Keratinocyte (primary cell): ENCODE results near the gene EEF1G. TPM values are rescaled to one million over a fixed set of nuclear protein-coding genes. Genes with fewer than 3 reads are reported as not detected.
"Not testable (repeated sequence)": the region's sequence is repeated elsewhere in the genome, so short reads cannot be mapped to it uniquely, and the experiment has no call there.

Experiments
- DNase-seq: peaks from one replicate; pipeline ENCODE4 v3.0.0-alpha.2; 2011; ENCODE audit warnings: low read depth, missing footprints, low spot score
- FAIRE-seq: peaks from 2 replicates; lab custom pipeline; 2011; peaks lifted over from hg19 to GRCh38; lab: Jason Lieb, UNC
- H2AFZ ChIP-seq: 2 replicates; pipeline ENCODE4 v1.6.0; 2012; ENCODE audit warnings: low read length, control low read depth, inconsistent platforms; ENCODE audit not compliant: control insufficient read depth
- H3K27ac ChIP-seq: 2 replicates; pipeline ENCODE4 v1.5.1; 2011; ENCODE audit warnings: low read length; ENCODE audit not compliant: control insufficient read depth, insufficient read depth
- H3K27me3 ChIP-seq: 3 replicates; pipeline ENCODE4 v1.6.0; 2011; ENCODE audit warnings: low read length; ENCODE audit not compliant: control insufficient read depth, insufficient read depth; ENCODE audit errors: extremely low read depth
- H3K36me3 ChIP-seq, 2 experiments: 2 replicates in 1 of 2; 3 replicates in 1 of 2; pipeline ENCODE4 v1.5.1; 2011; ENCODE audit warnings: low read length in 2 of 2, mild to moderate bottlenecking in 1 of 2; ENCODE audit not compliant: control insufficient read depth in 2 of 2, insufficient read depth in 2 of 2; ENCODE audit errors: extremely low read depth in 1 of 2
- H3K4me1 ChIP-seq: 3 replicates; pipeline ENCODE4 v1.5.1; 2011; ENCODE audit warnings: low read length; ENCODE audit not compliant: control insufficient read depth, insufficient read depth; ENCODE audit errors: extremely low read depth
- H3K4me2 ChIP-seq: 3 replicates; pipeline ENCODE4 v1.6.0; 2011; ENCODE audit warnings: low read depth, low read length; ENCODE audit not compliant: control insufficient read depth, insufficient read depth; ENCODE audit errors: extremely low read depth
- H3K4me3 ChIP-seq, 3 experiments: fragments of 200-600 bp in 1 of 3; sonication (generic) in 1 of 3; 2 replicates in 2 of 3; 3 replicates in 1 of 3; pipeline ENCODE4 v1.5.1; 2011 to 2016; ENCODE audit warnings: low read length in 3 of 3, mild to moderate bottlenecking in 3 of 3, control low read depth in 2 of 3, inconsistent platforms in 1 of 3, low read depth in 1 of 3, mixed read lengths in 1 of 3, mixed run types in 1 of 3, moderate library complexity in 1 of 3; ENCODE audit not compliant: control insufficient read depth in 2 of 3, insufficient read depth in 2 of 3; ENCODE audit errors: extremely low read depth in 1 of 3
- H3K79me2 ChIP-seq: 2 replicates; pipeline ENCODE4 v1.6.0; 2012; ENCODE audit warnings: low read length; ENCODE audit not compliant: control insufficient read depth, insufficient read depth
- H3K9ac ChIP-seq: 3 replicates; pipeline ENCODE4 v1.6.0; 2011; ENCODE audit warnings: low read length; ENCODE audit not compliant: control insufficient read depth, insufficient read depth; ENCODE audit errors: extremely low read depth
- H3K9me1 ChIP-seq: 3 replicates; pipeline ENCODE4 v1.6.0; 2011; ENCODE audit warnings: low read length; ENCODE audit not compliant: control insufficient read depth, insufficient read depth; ENCODE audit errors: extremely low read depth
- H3K9me3 ChIP-seq: 2 replicates; pipeline ENCODE4 v1.5.1; 2012; ENCODE audit warnings: low read depth, low read length; ENCODE audit not compliant: control insufficient read depth
- H4K20me1 ChIP-seq: 3 replicates; pipeline ENCODE4 v1.6.0; 2011; ENCODE audit warnings: low read length; ENCODE audit not compliant: control insufficient read depth, insufficient read depth; ENCODE audit errors: extremely low read depth
- CTCF ChIP-seq, 3 experiments: IDR thresholded peaks in 1 of 3; conservative IDR thresholded peaks in 1 of 3; optimal IDR thresholded peaks in 1 of 3; 2 replicates in 2 of 3; 3 replicates in 1 of 3; pipeline versions ENCODE3 to v1.5.1; 2011; ENCODE audit warnings: low read length in 3 of 3, mild to moderate bottlenecking in 3 of 3, moderate library complexity in 2 of 3, control low read depth in 1 of 3, inconsistent platforms in 1 of 3; ENCODE audit not compliant: insufficient read depth in 2 of 3; ENCODE audit errors: extremely low read depth in 1 of 3
- EZH2 ChIP-seq: IDR thresholded peaks from one replicate; pipeline ENCODE4 v1.6.1; 2012; ENCODE audit warnings: inconsistent platforms, mild to moderate bottlenecking, low read length, moderate library complexity
- dilution Hi-C: fragments of 300-500 bp; cut with MboI; formaldehyde crosslinking; loops from one replicate; pipeline ENCODE4 v1.7.0; 2020; ENCODE audit warnings: low sequenced_read_pairs; ENCODE audit not compliant: extremely low pct_ligation_motif_present
- polyA plus RNA-seq, 5 experiments: library from polyadenylated mRNA; depleted of rRNA in 3 of 5; stranded (reverse) in 3 of 5; stranded (forward) in 1 of 5; unstranded in 1 of 5; fragments of >200 nt; gene quantifications; 1 replicate in 1 of 5; 2 replicates in 3 of 5; 3 replicates in 1 of 5; pipeline versions ENCODE4 v1.2.1 to v1.2.3, GENCODE V29; 2011 to 2012; ENCODE audit warnings: missing spikeins in 2 of 5, low read depth in 1 of 5, low replicate concordance in 1 of 5

Gene EEF1G
- polyA plus RNA-seq, 1 donor (not counting 4 experiments of a cell fraction or from before 2014, with no cell fraction given): 1,735 TPM

- Histone ChIP-seq H3K27ac (peak overlapping the region; percentile 81), H3K27me3 (no peaks in the 10 kb centered on the region), H3K9me3 (no peaks in the 10 kb centered on the region), H4K20me1 (peaks cover 13% of the 10 kb centered on the region), H3K9me1 (no peaks in the 10 kb centered on the region), H3K4me2 (peak overlapping the region; percentile 67), H3K36me3 (peaks cover 13 to 35% of the 10 kb centered on the region in 2 experiments), H3K4me3 (peak overlapping the region in 2 of 3 experiments; percentile 8 to 21), H3K9ac (peak overlapping the region; percentile 24), H3K79me2 (peaks cover 26% of the 10 kb centered on the region), H3K4me1 (peaks cover 68% of the 10 kb centered on the region), H2AFZ (no peak overlapping the region)
- peak; percentile 89 for FAIRE-seq
- no peak for TF ChIP-seq EZH2
- TF ChIP-seq CTCF (optimal IDR thresholded peaks at IDR 0.05 in 1 of 3, IDR thresholded peaks at IDR 0.05 in 1 of 3, conservative IDR thresholded peaks at IDR 0.05 in 1 of 3; ENCODE audit: extremely low read depth in 1 of 3, insufficient read depth in 2 of 3, low read length in 3 of 3): peak; percentile 88 to 98 (median 93)
- dilution Hi-C loops: no loop called here
- peak; percentile 98 for DNase-seq
Observed at GRCh38 chr11:62560566-62561103, 13.1 kb downstream of the EEF1G start.

GRCh38 chr11:62559626-62560025, 14.1 kb downstream of the EEF1G start:
- H3K4me2 ChIP-seq: peak overlapping the region; percentile 67
- not testable (repeated sequence) for H3K9me1 ChIP-seq
- H3K36me3 ChIP-seq: peaks cover 13 to 32% of the 10 kb centered on the region in 2 experiments

GRCh38 chr11:62559204-62559603, 14.5 kb downstream of the EEF1G start:
- Histone ChIP-seq H3K9me3 (no peaks in the 10 kb centered on the region), H3K27ac (peak overlapping the region; percentile 49), H3K4me3 (no peak overlapping the region), H2AFZ (no peak overlapping the region), H4K20me1 (peaks cover 13% of the 10 kb centered on the region), H3K79me2 (peaks cover 16% of the 10 kb centered on the region), H3K27me3 (no peaks in the 10 kb centered on the region), H3K9me1 (peaks cover 2% of the 10 kb centered on the region), H3K36me3 (peaks cover 13 to 32% of the 10 kb centered on the region in 2 experiments), H3K4me1 (peaks cover 82% of the 10 kb centered on the region), H3K9ac (no peak overlapping the region), H3K4me2 (no peak overlapping the region)
- dilution Hi-C loops: no loop called here
- TF ChIP-seq EZH2 (no peak), CTCF (optimal IDR thresholded peaks at IDR 0.05 in 1 of 3, IDR thresholded peaks at IDR 0.05 in 1 of 3, conservative IDR thresholded peaks at IDR 0.05 in 1 of 3; ENCODE audit: extremely low read depth in 1 of 3, insufficient read depth in 2 of 3, low read length in 3 of 3) (no peak)
- no peak for DNase-seq
- FAIRE-seq: no peak

More at GRCh38 chr11:62559626-62560025, 14.1 kb downstream of the EEF1G start:
- dilution Hi-C loops, FAIRE-seq, H3K9ac ChIP-seq, H2AFZ ChIP-seq, H3K4me3 ChIP-seq, DNase-seq, H3K27me3 ChIP-seq, H3K9me3 ChIP-seq: not testable (repeated sequence)
- H3K79me2 ChIP-seq: peaks cover 16% of the 10 kb centered on the region
- H3K27ac ChIP-seq: peak overlapping the region; percentile 49
- H3K4me1 ChIP-seq: peaks cover 78% of the 10 kb centered on the region
- H4K20me1 ChIP-seq: peaks cover 13% of the 10 kb centered on the region
